Gastrocnemius medialis (tissue), 4 donors: ENCODE measurements around the gene LYL1.

ENCODE experiments used
- POLR2A ChIP-seq, 2 donors: fragments of 450-650 bp; IDR thresholded peaks; one replicate each; pipeline ENCODE4 v1.6.1; 2017; ENCODE audit warnings: antibody characterized with exemption in 2 of 2, mild to moderate bottlenecking in 2 of 2, moderate library complexity in 2 of 2
- TF ChIP-seq, protein P1 (sequence below), 5 experiments: fragments of 450-650 bp in 3 of 5; fragments of 200-600 bp in 2 of 5; sonication (generic) in 2 of 5; IDR thresholded peaks in 4 of 5; conservative IDR thresholded peaks in 1 of 5; 1 replicate in 4 of 5; 2 replicates in 1 of 5; pipeline ENCODE4 v1.5.1; 2016 to 2019; ENCODE audit warnings: antibody characterized with exemption in 5 of 5, mild to moderate bottlenecking in 3 of 5, moderate library complexity in 3 of 5

DNA sequence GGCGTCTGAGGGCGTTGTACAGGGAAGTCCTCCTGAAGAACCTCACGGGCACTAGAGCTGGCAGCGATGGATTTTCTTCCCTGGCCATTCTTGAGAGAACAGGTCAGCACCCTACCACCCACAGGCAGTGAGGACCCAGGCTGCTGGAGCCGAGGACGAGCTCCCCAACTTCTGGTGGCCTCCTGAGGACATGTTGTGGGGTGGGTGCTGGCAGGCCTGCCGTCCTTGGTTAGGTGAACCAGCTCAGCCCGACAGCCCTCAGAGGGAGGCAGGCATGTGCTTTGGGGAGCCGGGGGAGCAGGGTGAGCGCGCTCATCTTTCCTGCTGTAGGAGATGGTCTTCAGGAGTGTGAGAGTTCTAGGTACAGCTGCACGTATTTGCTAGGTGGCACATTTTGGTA is 15.4 kb downstream of the LYL1 start:
- TF ChIP-seq, protein P1, sequence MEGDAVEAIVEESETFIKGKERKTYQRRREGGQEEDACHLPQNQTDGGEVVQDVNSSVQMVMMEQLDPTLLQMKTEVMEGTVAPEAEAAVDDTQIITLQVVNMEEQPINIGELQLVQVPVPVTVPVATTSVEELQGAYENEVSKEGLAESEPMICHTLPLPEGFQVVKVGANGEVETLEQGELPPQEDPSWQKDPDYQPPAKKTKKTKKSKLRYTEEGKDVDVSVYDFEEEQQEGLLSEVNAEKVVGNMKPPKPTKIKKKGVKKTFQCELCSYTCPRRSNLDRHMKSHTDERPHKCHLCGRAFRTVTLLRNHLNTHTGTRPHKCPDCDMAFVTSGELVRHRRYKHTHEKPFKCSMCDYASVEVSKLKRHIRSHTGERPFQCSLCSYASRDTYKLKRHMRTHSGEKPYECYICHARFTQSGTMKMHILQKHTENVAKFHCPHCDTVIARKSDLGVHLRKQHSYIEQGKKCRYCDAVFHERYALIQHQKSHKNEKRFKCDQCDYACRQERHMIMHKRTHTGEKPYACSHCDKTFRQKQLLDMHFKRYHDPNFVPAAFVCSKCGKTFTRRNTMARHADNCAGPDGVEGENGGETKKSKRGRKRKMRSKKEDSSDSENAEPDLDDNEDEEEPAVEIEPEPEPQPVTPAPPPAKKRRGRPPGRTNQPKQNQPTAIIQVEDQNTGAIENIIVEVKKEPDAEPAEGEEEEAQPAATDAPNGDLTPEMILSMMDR (IDR thresholded peaks at IDR 0.05 in 4 of 5, conservative IDR thresholded peaks at IDR 0.05 in 1 of 5): no peak
- TF ChIP-seq POLR2A (IDR thresholded peaks at IDR 0.05): no peak
